Measurements from ENCODE around the gene ATG3.
"Not testable (repeated sequence)": the region's sequence is repeated elsewhere in the genome, so short reads cannot be mapped to it uniquely, and the experiment has no call there.

Gene ATG3

DNA sequence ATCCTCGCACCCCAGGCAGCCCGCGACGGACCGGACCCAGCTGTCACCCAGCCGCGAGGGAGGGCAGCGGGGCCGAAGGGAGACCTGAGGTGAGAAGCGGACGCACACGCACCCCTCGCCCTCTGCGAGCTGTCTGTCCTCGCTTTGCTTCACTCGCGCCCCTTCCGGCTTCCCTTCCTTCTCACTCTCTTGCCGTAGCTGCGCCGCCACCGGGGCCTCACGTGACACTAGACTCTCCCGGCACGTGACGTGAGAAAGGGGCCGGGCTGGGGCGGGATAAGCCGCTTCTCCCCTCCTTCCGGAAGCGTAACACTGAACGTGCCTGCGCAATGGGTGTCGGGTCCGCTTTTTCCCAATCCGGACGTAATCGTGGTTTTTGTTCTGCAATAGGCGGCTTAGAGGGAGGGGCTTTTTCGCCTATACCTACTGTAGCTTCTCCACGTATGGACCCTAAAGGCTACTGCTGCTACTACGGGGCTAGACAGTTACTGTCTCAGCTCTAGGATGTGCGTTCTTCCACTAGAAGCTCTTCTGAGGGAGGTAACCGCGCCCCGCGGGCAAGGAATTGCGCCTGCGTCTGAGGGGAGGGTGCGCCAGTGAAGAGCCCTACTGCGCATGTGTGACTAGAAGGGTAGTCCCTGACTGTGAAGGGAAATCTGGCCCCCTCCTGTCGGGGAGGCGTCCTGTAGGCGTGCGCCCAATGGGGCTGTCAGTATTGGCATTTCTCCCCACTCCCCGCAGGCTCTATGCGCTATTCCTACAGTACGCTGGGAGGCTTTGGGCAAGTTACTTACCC lies at the start of gene ATG3, which contains the start of gene SLC35A5:
Gene ATG3 (minus strand): TSS at position 229 of the 796 bp plus-strand sequence. CDS start 434 bp downstream, outside the sequence.
Gene SLC35A5 (plus strand): TSS at position 312 of the 796 bp plus-strand sequence. CDS start 1,359 bp downstream, outside the sequence.
- peak; percentile 99 for DNase-seq

DNA sequence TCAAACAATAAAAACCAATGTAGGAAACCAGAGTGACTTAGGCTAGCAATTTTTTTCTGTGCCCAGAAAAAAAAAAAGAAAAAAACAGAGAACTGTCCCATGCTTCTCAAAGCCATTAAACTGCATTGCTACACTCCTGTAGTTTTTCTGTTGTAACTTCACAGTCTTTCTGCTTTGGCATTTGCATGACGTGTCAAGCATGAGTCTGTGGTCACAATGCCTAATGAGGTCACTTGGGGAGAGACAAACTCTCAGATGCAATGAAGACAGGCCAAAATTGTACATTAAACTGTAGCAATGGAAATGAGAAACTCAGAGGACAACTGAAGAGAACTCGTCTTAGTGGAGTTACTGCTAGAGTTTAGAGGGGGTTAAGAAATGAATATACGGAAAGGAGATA lies 48.4 kb upstream of the ATG3 start:
- DNase-seq, result no peak

DNA sequence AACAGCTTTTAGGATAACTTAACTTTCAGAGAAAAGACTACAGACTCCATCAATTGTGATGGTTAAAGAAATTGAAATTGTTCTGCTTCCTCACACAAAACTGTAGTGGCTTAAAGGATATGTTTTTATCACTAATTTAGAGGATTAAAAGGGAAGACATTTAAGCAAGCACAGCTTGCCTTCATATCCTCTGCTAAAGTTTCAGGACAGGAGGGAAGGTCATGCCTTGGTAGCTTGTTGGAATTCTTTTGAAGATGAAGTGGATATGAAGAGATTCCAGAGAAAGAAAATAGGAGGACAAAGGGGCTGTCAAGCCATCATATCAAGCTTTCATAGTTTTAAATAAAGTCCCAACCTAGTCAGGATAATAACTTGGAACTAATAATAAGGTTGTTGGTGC lies 46.1 kb upstream of the ATG3 start:
- peak; percentile 24 for DNase-seq

DNA sequence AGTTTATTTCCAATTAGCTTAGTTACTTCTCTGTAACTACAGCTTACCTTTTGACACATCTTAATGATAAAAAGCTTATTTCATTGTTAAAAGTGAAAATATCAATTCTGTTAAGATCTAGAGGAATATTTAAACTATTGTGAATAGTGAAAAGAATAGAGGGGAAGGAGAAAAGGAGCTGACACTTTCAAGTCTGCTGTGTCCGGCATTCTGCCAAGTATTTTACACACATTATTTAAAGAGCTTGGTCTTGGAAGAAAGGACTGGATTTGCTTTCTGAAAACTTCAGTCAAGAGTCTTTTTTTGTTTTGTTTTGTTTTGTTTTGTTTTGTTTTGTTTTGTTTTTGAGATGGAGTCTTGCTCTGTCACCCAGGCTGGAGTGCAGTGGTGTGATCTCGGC lies 44.3 kb upstream of the ATG3 start:
- DNase-seq, result peak; percentile 9

DNA sequence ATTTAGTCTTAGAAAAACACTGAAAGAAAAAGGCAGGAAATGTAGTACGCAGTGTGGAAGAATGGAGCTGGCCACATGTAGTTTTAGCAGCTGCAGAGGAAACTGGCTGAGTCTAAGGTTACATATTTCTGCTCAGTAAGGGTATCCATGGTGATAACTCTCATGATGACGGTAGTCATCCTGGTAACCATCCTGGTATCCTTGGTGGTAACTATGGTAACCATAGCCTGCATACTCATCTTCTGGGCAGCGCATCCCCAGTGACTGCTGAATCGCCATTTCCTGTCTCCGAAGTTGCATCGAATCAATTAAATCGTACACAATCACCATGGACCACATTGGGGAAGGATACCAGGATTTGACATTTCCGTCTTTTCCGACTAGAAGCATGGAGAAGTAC lies 43.5 kb upstream of the ATG3 start:
- peak; percentile 68 for DNase-seq

DNA sequence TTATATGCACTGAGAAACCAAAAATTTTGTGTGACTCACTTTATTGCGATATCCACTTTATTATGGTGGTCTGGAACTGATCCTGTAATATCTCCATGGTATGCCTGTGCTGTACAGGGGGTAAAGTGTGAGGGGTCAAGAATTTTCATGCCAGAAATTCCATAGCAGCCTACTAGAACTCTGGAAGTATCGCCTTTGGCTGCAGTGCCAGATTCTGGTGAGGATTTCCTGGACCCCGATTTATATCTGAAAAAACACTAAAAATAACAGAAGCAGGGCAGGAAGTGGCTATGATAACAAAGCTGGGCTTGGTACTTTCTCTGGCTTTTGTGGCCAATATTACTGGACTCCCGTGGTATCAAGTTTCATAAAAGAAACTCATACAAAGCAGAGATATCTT lies 42.8 kb upstream of the ATG3 start:
- peak; percentile 55 for DNase-seq

- DNase-seq, result no peak
Observed at GRCh38 chr3:112602217-112602838, 40.6 kb upstream of the ATG3 start.

DNA sequence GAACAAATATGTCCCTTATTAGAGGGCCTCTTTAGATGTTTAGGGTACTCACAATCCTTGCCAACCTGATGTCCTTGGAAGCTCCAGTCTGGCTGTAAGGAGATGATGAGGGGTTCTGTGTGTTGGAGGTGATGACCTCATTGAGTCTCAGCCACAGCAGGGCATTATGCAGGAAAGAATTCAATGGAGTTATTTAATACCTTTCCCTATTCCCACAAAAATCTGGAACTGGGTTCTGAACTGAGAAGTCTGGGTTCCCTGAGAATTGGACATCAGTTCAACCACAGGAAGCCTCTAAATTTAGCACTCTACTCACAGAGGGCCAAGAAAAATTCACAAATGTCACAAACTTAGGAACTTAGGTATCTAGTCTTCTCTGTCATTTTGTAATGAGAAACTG lies 37.0 kb upstream of the ATG3 start:
- no peak for DNase-seq

- no peak for DNase-seq
Observed at GRCh38 chr3:112597945-112598344, 36.2 kb upstream of the ATG3 start.

DNA sequence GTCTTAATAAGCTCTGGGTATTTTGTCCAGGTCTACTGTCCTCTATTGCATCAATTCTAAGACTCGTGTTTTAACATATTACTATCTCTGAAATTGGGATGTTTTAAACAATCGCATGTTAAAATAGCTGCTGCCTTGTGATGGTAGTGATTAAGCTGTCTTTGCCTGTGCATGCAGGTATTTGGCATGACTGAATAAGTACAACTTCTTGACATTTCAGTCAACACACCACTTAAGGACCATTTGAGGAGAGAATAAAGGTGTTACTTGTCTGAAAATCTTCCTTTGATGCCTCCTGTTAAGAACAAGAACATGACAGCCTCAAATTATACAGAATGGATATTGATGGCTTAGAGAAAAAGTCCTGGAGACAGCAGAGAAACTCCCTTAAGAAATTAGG lies 33.1 kb upstream of the ATG3 start:
- DNase-seq, result no peak

DNA sequence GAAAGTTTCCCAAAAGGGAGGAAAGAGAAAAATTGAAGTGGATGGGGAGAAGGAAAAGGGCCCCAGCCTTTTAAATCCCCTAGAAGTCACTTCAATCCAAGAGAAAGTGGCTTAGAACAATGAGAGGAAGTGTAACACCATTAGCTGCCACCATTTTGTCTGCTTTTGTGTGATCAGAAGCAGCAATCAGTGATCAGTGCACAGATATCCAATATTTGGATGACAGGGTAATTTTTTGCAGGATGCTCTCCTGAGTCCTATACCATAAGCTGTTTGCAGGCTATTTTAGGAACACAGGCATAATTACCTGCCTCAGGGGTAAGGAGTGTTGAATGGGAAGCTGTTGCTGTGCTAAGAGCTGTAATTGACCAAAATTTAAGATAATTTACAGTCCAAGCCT lies 31.5 kb upstream of the ATG3 start:
- DNase-seq, result no peak

GRCh38 chr3:112587336-112587735 lies 25.6 kb upstream of the ATG3 start:
- no peak for DNase-seq

- DNase-seq, result no peak
Observed at GRCh38 chr3:112585782-112586181, 24.0 kb upstream of the ATG3 start.

- DNase-seq, result no peak
Observed at GRCh38 chr3:112583105-112583504, 21.3 kb upstream of the ATG3 start.

DNA sequence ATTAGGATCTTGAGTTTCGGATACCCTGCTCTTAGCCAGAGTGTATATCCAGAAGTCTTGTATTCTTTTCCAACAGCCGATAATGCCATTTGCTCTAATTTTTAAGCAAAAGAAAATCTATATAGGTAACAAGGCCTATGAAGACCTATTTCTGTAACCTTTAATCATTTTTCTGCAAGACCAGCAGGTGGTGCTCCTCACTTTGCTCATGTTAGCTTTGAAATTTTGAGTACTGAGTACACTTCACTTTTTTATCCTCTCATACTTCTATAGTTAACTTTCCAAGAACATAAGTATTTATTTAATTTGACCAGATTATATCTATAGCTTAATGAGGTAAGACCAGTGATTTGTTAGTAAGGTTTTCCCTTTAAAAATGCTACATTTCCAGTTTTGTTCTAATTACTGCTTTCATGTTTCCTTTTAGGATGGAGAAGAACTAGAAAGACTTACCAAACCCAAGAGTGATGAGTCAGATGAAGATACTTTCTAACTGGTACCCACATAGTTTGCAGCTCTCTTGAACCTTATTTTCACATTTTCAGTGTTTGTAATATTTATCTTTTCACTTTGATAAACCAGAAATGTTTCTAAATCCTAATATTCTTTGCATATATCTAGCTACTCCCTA lies 20.6 kb upstream of the ATG3 start:
- peak; percentile 52 for DNase-seq

DNA sequence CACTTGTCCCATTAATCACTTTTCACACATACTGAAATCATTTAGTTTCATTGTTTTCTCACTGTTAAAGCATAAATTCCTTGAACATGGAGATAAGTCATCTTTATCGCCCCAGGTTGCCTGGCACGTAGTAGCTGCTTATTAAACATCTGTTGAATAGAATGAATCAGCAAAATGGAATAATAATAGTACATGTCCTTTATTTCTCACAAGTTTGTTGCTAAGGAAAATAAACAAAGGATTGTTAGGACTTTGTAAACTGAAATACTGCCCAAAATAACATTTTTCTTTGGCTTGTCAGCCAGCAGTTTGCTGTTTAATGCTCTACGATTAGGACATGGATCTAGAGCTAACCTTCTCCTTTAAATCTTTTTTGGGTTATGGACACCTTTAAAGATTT lies 17.9 kb upstream of the ATG3 start:
- no peak for DNase-seq

GRCh38 chr3:112579232-112579631 lies 17.5 kb upstream of the ATG3 start:
- no peak for DNase-seq

- DNase-seq, result no peak
Observed at GRCh38 chr3:112572701-112573100, 10.9 kb upstream of the ATG3 start.

DNA sequence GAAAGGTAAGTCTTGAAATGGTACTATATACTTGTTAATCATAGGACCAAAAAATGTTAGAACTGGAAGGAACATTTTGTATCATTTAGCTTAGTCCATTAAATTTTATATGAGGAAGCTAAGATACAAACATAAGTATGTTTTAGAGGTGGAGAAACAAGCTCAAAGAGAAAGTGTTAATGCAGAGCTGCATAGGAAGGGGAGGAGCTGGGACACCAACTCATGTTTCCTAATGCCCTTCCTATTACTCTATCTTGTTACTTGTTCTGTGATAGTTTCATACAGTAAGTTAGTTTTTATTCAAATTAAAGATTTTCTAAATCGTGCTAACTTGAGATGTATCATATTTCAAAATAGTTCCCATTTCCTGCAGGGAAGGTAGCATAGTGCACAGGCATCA lies 7.5 kb upstream of the ATG3 start:
- no peak for DNase-seq

- DNase-seq, result no peak
Observed at GRCh38 chr3:112568642-112569041, 6.9 kb upstream of the ATG3 start.

GRCh38 chr3:112564940-112565305 lies 3.2 kb upstream of the ATG3 start:
- DNase-seq, result no peak

- not testable (repeated sequence) for DNase-seq
Observed at GRCh38 chr3:112564247-112564939, 2.6 kb upstream of the ATG3 start.

- DNase-seq, result no peak
Observed at GRCh38 chr3:112561484-112561733, 353 bp downstream of the ATG3 start.

All from eye (tissue), 1 donor.